Putamen (tissue), 1 donor: ENCODE results near the gene RAI14.

Experiments
- DNase-seq: peaks from one replicate; pipeline ENCODE4 v3.0.0-alpha.2; 2016; ENCODE audit warnings: low spot score

The RAI14 gene

DNA sequence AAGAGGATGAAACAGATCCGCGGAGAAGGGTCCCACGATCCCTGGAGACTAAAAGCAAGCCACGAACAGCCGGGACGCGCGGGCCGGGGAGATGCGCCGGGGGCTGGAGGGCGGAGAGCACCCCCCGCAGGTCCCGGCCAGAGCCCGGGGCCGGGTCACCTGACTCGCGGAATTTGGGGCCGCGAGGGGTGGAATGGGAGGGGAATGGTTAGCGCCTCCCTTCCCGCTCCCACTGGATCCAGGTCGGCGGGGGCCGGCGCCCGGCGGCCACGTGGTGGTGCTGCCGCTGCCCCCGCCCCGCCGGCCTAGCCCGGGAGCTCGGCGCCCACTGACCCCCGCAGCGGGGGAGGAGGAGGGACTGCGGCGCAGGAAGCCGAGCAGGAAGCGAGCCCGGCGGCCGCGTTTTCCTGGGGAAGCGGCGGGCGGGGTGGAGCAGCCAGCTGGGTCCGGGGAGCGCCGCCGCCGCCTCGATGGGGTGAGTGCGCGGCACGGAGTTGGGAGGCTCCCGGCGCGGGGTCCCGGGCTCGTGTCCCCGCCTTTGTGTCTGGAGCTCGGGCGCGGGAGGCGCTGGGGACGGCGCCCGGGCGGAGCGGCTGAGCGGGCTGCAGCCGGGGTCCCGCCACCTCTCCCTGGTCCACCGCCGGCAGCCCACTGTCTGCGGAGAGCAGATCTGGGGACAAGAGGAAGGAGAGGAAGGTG is at the start of gene RAI14:
RAI14 (plus strand) TSS at position 328 of the 699 bp plus-strand sequence. CDS start 30,592 bp downstream, outside the sequence.
- DNase-seq = peak; percentile 75

GRCh38 chr5:34608368-34608767 is 47.8 kb upstream of the RAI14 start:
- no peak for DNase-seq

GRCh38 chr5:34608859-34609648 is 47.1 kb upstream of the RAI14 start:
- DNase-seq = no peak

- no peak for DNase-seq
These were observed 46.1 kb upstream of the RAI14 start for GRCh38 chr5:34609951-34610441.

DNA sequence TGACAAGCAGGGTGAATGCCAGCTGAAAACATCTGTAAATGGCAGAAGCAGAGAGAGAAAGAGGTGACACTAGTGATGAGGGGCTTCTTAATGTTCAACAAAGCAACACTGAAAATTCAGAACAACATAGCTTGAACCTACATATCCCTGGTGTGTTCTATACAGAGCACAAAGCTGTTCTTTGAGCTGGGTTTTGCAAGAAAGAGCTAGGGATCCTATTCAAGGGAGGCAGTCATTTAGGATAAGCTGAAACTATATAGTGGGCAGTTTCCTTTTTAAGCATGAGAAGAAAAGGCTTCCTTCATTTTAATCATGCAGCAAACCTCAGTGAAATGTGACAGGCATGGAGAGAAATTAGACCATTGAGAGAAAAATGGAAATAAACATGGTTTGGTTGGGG is 45.6 kb upstream of the RAI14 start:
- no peak for DNase-seq

GRCh38 chr5:34611464-34612415 is 44.4 kb upstream of the RAI14 start:
- DNase-seq = no peak

DNA sequence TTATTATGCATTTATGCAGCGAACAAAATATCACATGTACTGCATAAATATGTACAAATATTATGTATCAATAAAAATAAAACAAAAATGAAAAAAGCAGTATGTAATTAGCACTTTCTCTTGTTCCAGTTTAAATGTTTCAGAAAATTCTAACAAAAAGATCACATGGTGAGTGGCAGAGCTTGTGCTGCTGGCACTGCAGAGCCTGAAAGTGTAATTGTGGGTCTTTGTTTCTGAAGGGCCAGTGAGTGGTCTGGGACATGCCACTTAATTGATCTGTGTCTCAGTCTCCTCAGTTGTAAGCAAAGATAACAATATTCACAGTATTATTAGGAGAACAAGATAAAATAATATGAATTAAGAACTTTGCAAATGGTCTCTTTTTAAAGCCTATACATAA is 39.5 kb upstream of the RAI14 start:
- DNase-seq = no peak

GRCh38 chr5:34618371-34619065 is 37.6 kb upstream of the RAI14 start:
- DNase-seq = no peak

DNA sequence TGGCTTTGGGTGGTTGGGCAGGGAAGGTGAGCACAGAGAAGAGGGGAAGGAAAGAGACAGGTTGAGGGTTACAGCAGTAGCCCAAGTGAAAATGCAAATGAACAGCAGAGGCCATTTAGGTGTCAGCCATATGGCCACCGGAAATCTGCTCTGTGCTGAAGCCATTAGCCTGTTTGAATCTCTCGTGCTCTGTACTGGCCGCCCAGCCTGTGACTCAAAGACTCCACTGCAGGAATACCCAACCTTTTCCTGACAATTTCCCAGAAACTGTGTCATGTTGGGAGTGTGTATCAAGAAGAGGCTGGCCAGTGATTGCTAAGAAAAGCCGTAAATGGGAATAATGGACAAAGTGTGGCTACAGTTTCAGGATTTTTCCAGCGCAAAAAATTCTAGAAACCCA is 35.9 kb upstream of the RAI14 start:
- DNase-seq = no peak

GRCh38 chr5:34621277-34622097 is 34.6 kb upstream of the RAI14 start:
- DNase-seq = no peak

DNA sequence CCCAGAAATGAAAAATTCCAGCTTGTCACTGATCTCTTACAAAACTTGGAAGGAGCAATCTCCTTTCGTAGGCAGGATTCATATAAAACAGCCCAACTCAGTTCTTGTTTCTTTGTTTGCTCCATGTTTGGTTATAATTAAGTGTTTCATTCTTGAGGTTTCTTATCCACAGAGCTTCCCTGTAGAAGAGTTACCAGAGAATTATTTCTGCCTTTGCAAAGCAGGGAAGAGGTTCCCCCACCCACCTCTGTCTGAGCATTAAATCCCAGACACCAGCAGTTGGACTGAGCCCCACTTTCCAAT is 34.1 kb upstream of the RAI14 start:
- no peak for DNase-seq

DNA sequence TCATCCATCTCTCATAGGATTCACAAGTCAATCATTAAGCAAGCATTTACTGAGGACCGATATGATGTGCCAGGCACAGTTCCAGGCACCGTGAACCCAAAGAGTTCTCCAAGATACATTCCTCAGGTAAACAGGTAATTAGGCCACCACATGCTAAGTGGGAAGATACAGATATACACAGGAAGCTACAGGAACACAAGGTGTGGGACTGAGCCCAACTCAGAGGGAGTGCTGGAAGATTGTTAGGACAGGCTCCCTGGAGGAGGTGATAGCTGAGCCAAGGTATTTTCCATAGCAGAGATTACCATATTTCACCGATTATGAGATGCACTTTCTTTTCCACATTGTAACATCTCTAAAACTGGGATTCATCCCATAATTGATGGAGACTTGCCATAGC is 31.4 kb upstream of the RAI14 start:
- DNase-seq = no peak

DNA sequence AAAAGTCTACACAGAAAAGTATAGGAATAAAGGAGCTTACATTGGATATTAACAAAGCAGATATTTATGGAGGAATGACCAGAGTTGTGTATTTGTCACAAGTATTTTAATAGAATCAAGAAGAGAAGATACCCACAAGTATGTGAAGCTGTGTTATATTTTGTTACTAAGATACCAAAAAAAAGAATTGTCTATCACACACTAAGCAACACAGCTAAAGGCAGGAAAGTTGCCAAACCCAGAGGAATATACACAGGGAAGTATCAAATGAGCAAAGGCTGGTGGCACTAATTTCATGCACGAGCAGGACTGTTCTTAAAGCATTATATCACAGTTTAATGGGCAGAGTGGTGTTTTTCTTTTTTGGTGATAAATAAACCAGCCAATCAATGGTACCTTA is 30.9 kb upstream of the RAI14 start:
- no peak for DNase-seq

DNA sequence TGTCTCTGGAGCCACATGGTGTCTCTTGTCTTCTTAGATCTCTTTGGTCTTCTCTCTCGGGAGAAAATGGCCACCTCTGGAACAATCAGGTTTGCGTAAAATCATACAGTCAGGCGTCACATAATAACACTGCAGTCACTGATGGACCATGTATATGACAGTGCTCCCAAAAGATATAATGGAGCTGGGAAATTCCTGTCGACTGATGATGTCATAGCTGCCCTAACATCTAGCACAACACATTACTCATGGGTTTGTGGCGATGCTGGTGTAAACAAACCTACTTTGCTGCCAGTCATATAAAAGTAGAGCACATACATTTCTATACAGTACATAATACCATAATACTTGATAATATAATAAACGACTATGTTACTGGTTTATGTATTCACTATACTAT is 30.1 kb upstream of the RAI14 start:
- no peak for DNase-seq

DNA sequence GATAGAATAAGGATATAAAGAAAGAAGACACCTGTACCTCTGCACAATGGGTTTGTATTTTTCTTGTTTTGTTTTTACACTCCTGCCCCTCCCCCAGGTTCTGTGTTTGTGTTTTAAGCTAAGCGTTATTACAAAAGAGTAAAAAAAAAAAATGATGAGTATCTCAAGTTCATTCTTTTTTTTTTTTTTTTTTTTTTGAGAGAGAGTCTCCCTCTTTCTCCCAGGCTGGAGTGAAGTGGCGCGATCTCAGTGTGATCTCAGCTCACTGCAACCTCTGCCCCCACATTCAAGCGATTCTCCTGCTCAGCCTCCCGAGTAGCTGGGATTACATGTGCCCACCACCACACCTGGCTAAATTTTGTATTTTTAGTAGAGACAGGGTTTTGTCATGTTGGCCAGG is 29.4 kb upstream of the RAI14 start:
- DNase-seq = no peak

DNA sequence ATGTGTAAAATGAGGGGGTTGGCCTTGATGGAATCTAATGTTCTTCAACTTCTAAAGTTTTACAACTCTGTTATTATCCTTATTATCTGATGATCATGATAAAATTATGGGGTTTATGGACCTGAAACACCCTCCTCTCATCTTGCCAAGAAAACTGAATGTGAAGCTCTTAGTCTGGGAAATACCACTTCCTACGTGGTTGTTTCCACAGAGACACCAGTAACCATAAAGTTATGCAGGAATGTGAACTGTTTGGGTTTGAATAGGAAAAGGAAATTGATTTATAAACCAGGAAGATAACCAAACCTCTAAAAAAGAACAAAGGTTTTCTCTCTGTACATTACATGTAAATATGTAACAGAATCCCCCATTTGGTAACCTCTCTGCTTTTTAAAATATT is 28.3 kb upstream of the RAI14 start:
- DNase-seq = no peak

DNA sequence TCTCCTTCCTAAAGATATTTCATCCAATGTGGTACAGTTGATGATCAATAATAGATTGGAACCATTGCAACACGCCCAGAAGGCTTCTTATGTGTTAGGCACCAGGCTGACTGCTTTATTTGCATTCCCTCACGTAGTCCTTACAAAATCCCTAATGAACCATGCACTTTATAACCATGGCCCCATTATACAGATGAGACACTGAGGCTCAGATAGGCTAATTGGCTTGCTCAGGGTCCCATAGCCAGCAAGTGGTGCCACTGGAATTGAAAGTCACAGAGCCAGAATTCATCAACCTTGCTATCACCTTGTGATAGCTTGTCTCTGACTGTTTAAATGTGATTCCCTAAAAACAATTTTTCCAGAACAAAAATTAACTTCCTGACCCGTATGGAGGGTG is 27.8 kb upstream of the RAI14 start:
- no peak for DNase-seq

GRCh38 chr5:34630596-34630995 is 25.5 kb upstream of the RAI14 start:
- DNase-seq = no peak

DNA sequence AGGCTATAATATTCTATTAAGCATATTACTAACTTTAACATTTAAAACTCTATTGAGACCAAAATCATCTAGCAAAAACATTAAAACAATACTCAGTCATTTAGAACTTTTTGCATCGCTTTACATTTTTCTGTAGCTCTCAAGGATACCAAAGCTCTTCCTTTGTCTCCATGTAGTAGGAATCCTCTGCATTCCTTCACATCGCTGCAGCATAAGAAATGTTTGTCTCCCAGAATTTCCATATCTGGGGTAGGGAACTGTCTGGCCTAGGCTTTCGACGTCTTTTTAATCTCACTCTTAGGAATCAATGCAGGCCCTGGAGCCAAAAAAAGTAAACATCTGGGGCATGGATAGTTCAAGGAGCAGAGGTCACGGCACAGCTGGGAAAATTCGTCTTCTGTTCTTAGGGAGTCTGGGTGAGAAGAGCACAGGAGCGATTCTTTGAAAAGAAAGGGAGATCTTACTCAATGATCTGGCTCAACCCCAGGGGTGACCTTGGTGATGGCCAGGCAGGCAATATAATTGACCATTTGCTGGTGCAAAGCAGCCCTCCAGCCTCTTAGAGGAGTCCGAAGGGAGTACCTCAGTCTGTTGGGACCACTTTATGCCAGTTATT is 23.2 kb upstream of the RAI14 start:
- no peak for DNase-seq

DNA sequence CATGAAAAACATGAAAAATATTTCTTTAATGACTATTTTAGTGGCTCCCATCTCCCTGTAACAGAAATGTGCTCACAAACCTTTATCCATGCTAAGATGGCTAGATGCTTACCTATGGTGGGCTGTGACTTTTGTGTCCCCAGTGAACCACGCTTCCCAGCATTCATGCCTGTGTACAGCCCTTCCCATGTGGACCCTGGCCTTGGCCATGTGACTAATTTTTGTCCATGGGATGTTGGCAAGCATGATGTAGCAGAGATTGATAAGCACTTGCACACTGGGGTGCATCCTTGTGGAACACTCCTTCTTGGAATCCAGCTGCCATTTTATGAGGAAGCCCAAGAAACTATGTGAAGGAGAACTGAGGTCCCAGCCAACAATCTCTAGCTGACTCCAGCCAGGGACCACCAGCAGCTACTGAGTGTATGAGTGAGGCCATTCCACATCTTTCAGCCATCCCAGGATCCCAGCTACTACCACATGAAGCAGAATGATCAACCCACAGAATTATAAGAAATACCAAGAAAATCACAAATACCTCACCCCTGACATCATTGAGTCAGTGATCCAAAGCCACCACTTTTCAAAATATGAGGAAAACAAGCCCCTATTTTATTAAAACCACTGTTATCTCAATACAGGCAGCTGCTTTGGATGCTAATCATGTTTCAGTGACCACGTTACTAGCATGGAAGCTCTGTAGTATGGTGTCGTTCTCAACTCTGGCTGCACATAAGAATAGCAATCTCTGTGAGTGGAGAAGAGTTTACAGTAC is 16.1 kb upstream of the RAI14 start:
- no peak for DNase-seq
